NCI-H460 (cell line): Measurements from ENCODE around the gene TBX15. TPM values are rescaled to one million over a fixed set of nuclear protein-coding genes. Genes with fewer than 3 reads are reported as not detected.

Source experiments
- DNase-seq: peaks from one replicate; pipeline ENCODE4 v3.0.0-alpha.2; 2016; ENCODE audit warnings: low read depth; ENCODE audit errors: extremely low read depth
- total RNA-seq: library from RNA; depleted of rRNA; stranded (reverse); fragments of >200 nt; shearing (Covaris generic); gene quantifications from 2 replicates; pipeline ENCODE4 v1.2.3, GENCODE V29; 2014

Gene TBX15
- total RNA-seq, 1 experiment from 2014 or later: not detected

DNA sequence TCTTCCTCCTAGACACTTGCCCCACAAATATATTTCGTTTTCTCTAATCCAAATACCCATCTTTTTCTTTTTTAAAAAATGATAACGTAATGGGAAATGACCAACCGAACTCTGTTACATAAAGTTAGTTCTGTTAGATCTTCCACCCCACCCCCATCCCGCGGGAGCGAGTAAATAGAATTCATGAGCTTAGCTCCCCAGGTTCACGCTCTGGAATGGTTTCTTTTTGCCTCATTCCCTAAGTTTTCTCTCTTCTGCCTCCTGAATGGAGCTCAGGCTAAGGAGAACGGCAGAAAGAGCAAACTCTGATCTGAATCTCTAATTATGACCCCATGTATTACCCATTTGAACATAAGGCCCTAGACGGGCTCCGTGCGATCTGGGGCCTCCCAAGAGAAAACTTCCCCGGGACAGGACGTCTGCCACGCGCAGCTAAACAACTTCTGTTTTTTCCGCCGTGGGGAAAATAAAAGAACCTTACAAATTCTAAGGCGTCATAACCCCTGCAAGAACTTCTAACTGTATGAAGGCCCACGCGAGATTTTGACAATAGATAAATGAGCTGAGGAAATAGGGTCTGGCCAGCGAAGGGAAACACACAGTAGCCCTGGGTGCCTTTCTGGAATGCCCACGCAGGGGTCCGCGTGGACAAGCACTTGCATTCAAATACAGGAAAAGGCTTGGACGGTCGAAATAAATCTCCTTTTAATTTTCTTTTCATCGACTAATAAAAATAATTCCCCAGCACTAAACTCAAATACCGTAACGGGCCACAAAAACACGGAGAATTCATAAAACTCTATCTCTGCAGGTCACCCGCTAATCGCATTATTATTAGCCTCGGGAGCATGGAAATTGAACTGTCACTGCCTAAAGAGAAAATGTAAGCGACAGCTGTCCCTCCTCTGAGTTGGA is 2.2 kb downstream of the TBX15 start:
- no peak for DNase-seq

DNA sequence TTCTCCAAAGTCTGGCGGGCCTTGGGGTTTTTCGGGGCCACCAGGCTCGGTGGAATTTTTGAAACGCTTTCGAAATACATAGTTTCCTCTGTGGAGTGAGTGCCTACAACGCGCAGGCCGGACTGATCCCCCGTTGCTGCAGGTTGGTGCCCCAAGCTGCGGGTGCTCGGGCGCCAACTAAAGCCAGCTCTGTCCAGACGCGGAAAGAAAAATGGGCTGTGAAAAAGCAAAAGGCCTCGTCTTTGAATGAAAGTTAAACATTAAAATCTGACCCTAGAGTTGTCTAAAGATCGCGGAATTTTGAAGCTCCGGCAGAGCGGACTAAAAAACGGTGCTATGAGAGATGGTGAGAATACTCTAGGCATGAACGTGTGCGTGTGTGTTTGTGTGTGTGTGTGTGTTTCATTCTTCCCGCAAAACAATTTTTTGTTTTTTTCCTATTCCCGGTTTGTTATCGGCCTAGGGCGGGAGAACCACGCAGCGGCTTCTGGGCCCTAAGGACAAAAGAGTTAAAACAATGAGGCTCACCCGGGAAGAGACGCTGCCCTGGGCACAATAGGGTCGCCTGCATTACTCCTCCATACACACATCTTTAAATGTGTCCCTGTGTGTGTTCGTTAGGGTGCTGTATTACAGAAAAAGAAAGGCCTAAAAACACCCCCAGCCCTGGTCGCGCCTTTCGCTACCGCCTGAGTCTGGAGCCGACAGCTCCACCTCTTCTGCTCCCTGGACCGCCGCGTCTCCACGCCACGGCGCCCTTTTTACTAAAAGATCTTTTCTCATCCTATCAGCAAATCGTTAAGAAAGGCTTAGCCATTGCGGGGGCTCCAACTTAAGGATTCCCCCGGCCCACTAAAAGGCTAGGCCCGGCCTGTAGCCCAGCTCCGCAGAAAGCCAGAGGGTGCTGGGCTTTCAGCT is 3.2 kb downstream of the TBX15 start:
- no peak for DNase-seq

DNA sequence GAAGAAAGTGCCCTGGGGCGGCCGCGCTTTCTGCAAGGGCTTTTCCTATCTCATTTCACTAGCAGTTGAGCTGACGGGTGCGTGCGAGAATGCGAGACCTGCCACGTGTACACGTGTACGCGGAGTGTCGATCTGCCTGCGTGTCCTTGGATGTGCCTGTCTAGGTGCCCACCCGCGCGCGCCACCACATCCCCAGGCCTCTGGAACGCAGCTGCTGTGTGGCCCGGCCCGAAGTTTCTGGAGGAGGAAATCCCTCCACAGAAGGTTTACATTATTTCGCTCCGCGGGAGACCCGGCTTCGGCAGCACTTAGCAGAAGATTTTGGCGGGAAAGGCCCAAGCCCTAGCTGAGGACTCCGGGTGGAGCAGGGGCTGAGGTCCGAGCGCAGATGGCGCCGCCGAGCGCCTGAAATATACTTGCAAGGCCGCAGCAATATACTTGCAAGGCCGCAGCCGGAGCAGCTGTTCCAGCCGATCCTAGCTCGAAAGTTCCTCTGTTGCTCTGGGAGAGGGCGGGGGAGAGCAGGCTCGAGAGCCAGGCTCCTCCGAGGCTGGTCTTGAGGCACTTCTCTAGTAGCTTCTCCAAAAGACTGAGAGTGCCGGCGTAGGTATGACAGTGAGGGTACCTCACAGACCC is 3.9 kb downstream of the TBX15 start:
- DNase-seq: no peak

DNA sequence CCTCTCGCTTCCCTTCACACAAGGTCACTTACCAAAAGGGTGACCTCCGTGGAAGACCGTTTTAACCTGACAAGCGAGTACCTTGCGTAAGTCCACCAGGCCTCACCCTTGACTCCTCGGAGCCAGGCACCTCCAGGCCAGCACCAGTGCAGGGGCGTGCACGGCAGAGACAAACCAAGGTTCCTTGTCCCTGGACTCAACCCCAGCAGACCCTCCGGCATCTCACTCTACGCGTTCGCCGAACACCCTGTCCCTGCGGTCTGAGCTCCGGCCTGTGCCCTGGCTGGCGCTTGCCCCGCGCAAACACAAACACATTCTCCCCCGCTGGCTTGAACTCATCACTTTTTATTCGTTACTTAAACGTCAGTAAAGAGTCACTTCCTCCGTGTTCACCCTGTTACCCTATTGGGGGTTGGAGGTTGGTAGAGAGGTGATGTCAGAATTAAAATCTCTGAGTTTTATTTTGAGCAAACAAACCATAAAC is 4.5 kb downstream of the TBX15 start:
- DNase-seq: no peak

DNA sequence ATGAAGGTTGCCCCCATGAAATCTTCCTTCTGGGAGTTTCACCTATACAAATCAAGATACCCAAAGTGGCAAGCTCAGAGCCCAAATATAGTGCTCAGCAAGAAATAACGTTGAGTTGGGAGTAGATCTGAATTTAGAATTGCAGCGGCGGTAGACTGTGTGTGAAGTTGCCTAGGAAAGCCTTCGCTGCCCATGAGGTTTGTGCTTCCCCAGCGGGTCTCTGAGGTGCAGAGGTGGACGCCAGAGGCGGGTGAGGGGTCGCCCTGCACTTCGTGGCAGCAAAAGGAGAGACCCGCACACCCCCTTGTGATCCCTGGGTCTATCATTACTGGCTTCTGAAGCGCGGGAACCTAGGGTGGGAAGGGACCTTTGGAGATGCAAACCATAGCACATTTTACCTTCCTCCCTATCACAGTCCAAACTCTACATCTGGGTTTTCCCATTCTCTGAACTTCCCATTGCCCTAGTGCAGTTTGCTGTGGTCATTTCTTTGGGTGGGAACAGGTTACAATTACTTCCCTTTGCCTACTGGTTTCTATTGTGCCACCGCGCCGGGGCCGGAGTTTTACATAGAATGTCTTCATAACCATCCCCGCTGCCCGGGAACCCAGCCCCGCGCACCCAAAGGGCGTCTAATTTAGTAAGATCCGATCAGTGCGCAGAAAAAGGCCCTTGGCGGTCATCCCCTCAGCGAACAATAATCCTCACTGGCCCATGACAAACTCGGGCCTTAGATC is 5.2 kb downstream of the TBX15 start:
- DNase-seq: no peak

DNA sequence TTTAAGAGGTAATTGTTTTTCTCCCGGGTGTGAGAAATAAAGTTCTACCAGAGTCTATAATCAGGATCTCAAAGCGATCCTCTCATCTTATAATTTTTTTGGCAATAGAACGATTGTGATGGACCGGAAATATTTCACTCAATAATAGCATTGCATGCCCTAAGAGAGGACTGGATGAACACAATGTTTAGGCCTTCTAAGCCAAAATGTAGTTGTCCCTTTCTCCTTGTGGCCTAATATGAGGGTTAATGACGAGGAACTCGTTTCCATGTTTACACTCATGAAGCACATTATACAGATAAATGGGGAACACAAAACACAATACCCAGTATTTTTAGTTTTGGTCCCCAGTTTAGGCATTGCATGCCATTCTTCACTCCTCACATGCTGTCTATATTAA is 5.9 kb downstream of the TBX15 start:
- DNase-seq: no peak

DNA sequence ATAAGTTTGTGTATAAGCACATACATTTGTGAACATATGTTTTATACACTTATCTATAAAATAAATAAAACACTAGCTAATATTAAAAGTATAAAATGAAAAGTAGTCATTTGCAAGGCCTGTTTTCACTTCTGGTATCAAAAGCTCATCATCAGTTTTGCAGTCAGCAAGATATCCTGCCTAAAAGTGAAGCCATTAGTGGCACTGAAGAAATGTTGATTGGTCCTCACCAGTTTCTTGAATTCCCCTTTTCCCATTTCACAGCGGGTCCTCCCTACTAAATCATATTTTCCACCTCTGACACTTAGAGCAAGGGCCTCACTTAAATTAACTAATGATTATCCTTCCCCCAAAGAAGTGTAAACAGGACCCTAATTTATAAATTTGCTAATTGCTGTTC is 6.7 kb downstream of the TBX15 start:
- DNase-seq: no peak

DNA sequence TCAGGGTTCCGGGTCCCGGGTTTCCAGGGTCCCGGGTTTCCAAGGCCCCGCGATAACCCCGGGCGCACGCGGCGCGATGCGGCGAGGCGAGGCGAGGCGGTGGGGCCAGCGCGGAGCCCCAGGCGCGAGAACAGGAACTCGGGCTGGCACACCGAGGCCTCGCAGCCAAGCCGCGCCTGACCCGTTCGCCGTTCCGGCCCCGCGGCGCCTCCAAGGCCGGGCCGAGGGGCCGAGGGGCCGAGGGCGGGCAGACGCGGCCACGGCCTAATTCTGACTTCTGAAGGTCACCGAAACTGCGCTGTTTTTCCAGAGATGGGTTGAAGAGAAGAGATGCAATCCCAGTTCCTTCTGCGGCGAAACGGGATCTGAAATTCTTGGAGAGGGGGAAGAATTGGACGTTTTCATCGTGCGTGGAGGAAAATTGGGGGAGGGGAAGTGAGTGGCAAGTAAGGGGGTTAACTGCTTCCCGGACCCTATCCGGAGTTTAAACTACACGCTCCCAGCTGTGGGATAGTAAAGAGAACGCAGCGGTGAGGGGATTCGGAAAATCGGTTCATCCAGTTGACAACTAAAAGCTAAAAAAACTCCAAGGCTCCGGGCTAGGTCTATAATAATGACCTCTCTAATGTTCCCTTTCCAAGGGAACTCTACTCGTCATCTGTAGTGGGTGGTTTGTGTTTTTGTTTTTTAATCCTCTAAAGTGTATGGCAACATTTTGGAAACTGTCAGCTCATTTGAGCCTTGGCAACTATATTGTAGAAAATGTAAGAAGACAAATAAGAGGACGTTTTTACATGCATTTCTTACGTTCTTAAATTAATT is 8.2 kb downstream of the TBX15 start:
- DNase-seq: no peak

DNA sequence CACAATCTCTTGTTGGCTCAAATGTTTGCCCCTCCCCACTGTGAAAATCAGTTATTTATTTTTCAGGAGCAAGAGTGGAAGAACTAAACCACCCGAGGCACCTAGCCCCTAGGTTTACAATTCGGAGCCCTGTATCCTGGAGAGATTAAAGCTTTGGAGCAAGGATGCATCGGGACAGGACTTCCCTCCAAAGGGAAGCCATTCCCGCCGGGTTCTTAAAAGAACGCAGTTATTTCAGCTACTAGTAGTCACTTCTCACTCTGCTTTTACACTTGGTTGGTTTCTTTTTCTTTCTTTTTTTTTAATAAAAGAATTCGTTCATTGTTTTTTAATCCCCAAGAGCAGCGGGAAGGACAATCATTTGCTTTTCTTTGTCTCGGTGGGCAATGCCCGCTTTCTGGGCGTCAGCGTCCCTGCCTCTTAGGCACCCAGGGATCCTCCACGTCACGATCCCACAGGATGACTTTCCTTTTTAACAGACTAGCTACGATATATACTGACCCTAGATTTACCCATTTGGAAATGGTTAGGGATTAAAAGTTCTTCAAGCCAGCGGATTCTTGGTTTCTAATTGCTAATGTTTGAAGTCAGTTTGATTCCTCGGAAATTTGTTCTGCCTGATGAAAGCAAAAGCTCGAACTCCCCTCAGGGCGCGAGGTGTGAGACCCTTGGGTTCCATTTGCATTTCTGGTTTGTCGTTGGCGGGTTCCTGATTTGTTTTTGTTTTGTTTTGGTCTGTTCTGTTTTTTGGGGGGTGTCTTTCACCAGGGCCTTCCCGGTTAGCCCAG is 9.0 kb downstream of the TBX15 start:
- DNase-seq: no peak

DNA sequence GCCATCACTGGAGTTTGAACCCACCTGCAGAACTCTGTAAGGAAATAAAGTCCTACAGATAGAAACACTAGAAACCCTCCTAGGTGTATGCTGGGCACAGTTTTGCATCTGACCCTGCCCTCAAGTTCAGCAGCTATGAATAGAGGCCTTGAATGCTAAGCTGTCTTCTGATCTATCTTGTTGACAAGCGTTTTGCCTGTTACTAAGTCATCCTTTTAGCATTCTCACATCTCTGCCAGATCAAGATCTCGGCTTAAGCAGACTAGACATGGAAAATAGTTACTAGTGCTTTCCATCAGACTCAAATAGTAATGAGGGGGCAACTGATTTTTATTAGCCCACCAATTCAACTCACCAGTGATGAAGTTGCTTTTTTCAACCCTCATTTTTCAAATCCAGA is 10.5 kb downstream of the TBX15 start:
- no peak for DNase-seq

DNA sequence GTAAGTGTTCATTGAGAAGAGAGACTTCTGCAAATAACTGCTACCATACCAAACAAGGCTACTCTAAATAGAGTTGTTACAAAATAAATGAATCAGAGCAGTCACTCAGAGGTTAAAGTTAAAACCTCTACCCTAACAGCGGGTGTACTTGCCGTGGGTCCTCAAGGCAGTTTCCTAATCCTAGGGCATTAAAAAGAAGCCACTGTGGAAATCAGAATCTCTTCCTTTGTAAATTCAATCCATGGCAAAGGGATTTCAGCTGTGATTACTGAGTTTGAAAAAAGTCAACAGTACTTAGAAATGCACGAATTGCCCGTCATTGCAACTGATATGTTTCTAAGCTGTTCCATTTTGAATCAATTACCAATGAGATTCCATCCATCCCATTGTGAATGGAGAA is 13.5 kb downstream of the TBX15 start:
- DNase-seq: no peak

DNA sequence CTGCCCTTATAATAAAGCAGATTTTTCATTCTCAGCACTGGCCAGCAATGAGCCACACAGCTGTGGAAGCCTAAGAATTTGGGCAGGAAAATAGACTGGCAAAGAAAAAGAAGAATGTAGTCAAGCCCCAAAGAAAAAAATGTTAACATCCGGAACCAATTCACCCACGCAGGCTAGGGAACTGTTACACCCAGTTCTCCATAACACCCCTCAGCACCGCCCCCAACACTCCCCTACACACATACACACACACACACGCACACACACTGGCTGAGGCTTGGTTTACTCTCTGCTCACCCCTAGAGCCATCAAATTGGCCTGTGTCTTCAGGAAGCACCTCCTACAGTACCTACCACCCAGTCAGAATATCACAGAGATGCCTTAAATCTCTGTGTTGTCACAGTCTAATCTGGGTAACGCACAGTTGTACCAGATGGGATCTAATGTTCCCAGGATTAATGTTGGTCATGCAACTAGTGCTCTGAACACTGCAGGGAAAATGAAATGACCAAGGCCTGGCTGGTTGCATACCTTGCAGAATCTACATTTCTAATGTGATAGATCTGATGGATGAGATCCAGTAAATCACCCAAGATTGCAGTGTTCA is 14.5 kb downstream of the TBX15 start:
- DNase-seq: no peak

DNA sequence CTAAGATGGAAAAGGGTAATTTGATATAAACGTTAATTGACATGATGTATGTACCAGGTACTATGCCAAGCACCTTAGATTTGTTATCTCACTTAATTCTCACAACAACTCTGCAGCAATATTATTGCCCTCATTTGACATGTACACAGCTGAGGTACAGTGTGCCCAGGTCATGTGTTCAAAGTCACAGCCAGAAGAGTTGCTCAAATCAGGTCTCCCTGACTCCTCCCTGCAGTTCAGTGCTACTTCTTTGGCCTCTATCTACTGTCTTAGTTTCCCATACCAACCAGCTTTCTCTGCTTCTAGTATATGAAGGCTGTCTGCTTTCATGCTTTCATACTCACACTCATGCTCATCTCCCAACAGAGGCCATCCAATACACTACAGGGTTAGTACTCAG is 15.1 kb downstream of the TBX15 start:
- DNase-seq: no peak

DNA sequence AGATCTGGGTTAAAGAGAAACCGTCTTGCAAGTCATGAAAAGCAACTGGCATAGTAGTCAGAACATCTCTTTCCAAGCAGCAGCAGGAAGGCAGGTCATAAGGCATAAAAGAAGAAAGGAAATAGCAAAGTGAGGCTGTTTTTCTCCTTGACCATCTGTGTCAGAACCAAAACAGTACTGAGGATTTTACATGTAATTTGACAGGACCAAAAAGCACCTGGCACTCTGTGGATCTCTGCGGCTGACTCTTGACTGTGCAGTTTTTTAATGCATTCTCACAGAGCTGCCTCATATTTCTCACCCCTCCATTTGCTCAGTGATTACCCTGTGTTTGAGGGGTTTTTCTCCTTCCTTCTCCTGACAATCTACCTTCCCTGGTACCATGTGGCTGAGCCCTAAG is 17.7 kb downstream of the TBX15 start:
- no peak for DNase-seq

DNA sequence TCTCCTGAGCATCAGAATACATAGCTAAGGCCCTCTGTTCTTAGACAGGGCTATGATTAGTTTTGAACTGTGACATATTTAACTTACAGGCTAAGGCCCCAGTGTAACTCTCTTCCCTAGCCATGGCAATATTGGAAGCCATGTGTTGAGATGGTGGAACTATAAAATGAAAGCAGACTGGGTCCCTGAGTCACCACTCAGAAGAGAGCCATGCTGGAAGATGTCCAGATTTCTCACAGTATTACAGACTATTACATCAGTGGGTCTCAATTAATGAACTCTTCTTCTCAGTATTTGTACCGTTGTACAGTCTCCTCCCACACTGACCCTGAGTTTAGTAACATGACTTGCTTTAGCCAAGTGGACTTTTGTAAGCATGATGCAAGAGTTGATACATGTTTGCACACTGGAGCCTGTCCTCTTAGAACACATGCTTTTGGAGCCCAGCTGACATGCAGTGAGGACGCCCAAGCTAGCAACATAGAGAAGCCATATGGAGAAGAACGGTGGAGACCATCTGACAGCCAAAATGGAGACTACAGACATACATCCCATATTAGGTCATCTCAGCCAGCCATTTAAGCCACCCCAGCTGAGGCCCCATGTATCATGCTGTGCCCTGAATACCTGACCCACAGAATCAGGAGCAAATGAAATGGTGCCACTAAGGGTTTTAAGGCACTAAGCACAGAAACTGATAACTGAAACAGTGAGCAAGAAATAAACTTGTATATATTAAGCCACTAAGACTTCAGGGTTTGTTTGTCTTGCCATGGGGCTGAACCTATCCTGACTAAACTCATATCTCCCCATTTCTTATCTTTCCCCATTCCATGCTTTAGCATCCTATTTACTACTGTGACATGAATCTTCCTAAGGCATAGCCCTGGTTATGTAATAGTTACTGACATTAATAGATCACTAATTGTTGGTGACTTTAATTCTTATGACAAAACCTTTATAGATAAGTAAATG is 24.4 kb downstream of the TBX15 start:
- peak; percentile 36 for DNase-seq

DNA sequence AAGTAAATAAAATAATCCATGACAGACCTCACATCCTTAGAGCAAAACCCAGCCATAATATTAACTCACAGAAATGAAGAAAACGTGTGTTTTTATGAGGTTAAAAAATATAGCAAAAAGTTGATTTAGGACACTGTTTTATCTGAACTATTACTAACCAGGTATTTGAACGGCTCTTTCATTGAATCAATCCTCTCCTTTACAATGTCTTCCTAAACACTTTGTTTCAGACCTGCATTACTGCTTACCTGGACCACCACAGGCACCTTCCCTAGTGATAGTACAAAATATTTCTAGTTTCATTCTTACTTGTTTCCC is 25.0 kb downstream of the TBX15 start:
- DNase-seq: no peak

DNA sequence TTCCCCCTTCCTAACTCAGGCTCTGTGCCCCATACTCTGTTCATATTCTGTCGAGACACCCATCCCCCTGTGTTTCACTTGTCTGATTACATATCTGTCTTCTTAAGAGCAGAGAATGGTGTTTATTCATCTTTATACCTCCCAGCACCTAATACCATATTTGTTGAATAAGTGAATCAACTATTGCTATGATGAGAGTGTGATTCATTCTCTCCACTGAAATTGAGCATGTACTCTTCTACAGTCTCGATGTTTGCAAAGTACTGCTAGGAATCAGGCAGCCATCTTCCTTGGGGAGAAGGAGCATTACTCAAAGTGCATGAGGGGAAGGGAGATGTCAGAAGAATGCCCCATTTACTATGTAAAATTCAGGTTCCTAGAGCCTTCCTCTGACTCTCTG is 27.0 kb downstream of the TBX15 start:
- no peak for DNase-seq
